ENCODE measurements around the gene YTHDF1. TPM values are rescaled to one million over a fixed set of nuclear protein-coding genes. Genes with fewer than 3 reads are reported as not detected.
"Not testable (repeated sequence)": the region's sequence is repeated elsewhere in the genome, so short reads cannot be mapped to it uniquely, and the experiment has no call there.

Gene YTHDF1
- total RNA-seq, 1 experiment from 2014 or later: 22.5 TPM

- DNase-seq (ENCODE audit: low read depth): no peak
Observed at GRCh38 chr20:63227260-63227659, 11.3 kb upstream of the YTHDF1 start.

DNA sequence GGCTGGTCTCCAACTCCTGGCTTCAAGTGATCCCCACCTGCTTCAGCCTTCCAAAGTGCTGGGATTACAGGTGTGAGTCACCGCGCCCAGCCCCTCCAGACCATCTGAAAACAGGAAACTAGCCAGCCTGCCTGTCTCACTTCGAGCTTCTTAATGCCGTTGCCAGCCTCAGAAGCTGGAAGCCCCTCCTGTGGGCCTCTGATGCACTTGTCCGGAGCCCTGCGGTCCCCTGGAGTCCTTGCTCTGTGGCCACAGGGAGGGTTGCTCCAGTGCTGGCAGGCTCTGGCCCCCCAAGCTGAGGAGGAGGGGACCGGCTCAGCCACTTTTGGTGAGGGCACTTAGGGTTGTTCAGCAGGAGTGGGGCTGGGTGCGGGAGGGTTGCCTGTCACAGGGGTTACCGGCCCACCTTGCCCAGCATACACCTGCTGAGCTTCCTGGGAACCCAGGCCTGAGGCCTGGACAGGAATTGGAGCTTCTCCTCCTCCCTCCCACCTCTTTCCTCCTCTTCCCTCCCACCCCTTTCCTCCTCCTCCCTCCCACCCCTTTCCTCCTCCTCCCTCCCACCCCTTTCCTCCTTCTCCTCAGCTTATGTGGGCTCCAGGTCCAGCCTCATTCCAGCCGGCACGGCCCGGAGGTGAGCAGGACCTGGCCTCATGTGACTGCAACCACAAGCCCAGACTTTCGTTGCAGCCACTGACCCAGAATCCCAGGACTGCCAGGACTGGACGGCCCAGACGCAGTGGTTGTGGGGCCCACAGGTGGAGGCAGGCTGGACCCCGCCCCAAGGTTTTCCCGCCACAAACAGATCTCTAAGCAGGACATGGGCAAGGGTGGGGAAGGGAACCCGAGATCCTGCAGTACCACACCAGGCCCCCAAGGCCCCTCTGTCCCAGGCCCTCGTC is 10.4 kb upstream of the YTHDF1 start:
- peak; percentile 85 for DNase-seq (ENCODE audit: low read depth)

GRCh38 chr20:63225082-63225454 is 9.1 kb upstream of the YTHDF1 start:
- no peak for DNase-seq (ENCODE audit: low read depth)

DNA sequence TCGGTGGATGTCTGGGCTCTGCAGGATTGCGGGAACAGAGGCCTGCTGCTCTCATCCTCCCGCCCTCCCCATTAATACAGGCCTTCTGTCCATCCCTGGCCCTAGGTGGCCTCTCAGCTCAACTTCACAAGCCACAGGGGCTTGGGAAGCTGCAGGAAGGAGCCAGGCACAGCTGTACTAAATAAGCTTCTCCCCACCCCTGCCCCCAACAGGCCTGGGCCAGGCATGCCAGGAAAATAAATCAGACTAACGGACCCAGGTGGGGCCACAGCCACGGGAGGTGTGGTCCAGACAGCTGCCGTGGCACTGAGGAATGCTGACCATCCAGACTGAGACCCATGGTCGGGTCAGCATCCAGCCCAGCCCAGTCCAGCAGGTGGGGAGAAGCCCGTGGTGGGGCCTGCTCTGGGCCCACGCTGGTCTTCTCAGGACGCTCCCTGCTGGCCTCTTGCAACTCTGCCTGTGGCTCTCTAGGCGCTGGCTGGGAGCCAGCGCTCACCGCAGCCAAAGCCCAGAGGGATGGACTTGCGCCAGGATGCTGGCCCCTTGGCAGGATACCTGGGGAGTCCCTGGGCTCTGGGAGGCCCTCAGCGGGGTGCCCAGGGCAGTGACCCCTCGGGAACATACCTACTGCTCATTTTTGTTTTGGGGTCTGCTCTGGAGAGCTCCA is 8.6 kb upstream of the YTHDF1 start:
- peak; percentile 85 for DNase-seq (ENCODE audit: low read depth)

GRCh38 chr20:63223826-63224207 is 7.9 kb upstream of the YTHDF1 start:
- no peak for DNase-seq (ENCODE audit: low read depth)

DNA sequence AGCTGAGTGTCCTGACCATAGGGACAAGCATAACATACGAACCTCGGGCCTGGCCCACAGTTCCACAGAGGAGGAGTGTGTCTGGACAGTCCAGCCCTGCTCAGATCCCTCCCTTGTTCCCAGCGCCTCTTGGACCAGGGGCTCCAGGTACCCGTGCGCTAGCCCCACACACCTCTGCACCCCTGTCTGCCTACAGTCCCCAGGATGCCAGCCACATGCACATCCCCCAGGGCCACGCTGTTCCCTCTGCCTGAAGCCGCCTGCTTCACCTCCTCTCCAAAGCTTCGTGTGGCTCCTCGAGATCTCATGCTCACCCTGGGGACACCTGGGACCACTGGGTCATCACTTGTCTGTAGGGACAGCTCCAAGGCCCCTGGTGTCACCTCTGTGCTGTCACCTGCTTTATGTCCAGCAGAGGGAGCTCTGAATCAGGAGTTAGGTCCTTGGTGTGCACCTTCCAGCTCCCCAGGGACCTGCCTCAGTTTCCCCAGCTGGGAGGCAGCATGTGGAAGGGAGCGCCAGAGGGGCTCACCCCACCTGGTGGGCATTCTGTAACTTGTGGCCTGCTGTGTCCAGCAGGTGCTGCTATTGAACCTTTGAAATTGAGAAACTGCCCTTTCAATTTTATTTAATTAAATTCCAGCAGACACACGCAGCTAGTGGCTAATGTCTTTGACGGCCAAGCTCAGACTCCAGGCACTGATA is 7.3 kb upstream of the YTHDF1 start:
- peak; percentile 47 for DNase-seq (ENCODE audit: low read depth)

GRCh38 chr20:63222541-63222940 is 6.6 kb upstream of the YTHDF1 start:
- no peak for DNase-seq (ENCODE audit: low read depth)

DNA sequence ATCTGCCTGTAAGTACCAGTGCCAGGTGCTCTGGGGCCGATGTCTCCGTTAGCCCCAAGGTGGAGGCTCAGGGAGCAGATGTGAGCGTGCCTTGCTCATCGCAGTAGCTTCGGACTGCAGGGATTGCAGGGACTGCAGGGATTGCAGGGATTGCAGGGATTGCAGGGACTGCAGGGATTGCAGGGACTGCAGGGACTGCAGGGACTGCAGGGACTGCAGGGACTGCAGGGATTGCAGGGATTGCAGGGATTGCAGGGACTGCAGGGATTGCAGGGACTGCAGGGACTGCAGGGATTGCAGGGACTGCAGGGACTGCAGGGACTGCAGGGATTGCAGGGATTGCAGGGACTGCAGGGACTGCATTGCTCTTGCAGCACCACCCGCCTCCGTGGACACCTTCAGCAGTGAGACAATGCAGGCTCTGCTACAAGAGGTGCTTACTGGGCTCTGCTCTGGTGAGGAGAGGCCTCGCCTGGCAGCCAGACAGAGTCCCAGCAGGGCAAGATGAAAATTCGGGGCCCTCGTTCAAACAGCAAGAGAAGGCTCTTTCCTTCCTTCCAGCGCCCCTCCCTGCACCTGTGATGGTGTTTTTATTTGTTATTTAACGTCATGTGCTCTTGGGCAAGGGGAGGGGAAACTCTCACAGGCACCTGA is 5.6 kb upstream of the YTHDF1 start:
- not testable (repeated sequence) for DNase-seq (ENCODE audit: low read depth)

DNA sequence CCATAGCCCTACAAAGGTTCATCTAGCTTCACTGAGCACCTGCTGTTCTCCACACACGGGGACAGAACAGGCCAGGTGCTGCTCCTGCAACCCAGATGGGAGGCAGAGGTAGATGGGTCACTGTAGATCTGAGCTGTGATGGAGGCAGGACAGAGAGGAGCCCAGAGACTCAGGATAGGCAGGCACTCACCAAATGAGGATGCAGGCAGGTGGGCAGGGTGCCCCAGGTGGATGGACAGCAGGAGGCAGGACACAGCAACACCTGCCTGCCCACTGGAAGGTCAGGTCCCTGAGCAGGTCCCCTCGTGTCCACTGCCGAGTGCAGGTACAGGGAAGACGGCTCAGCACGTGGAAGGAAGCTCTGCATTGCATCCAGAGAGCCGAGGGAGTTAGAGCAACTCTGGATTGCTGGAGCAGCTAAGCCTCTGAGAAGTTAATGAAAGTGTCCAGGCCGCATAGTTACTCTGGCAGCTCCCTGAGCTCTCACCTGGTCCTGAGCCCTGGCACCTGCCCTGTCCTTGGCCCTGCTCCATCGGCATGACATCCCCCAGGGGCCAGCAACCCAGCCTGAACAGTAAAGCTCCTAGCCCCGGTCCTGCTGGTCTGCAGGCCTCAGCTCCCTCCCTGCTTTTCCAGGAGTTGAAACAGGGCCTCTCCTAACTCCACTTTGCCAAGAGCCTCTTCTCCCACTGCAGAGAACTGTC is 4.9 kb upstream of the YTHDF1 start:
- no peak for DNase-seq (ENCODE audit: low read depth)

- no peak for DNase-seq (ENCODE audit: low read depth)
Observed at GRCh38 chr20:63219866-63220521, 4.1 kb upstream of the YTHDF1 start.

DNA sequence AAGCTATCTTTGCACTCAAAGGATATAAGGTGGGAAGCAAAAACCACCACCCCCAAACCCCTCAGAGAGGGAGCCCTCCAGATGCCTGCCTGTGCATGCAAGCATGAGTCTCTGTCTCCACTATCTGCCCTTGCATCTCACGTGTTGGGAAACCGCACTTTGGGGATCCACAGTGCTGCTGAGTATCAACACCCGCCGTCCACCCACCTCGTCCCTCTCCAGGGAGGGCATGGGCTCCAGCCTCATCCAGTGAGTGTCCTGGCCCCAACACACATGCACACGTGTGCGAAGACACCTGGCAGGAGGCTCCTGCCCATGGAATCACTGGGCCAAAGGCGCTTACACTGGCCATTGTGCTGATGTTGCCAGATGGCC is 3.5 kb upstream of the YTHDF1 start:
- no peak for DNase-seq (ENCODE audit: low read depth)

- no peak for DNase-seq (ENCODE audit: low read depth)
Observed at GRCh38 chr20:63218701-63219446, 2.9 kb upstream of the YTHDF1 start.

DNA sequence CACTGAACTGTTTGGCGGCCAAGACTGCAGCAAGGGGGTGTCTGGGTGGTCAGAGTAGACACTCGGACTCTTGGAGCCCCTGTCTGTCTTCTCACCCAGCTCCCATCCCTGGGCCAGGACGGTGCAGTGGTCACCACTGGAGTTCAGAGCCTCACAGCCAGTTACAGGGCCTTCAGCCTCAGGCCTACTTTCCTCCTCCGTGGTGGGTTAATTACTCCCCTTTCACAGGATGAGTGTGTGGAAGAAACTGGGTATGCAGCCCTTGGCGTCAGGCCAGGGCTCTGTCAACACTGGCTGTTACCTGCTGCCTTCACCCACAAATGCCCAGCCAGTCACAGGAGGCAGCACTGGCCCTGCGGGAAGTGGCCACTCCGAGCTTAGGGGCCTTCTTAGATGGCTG is 1.8 kb upstream of the YTHDF1 start:
- DNase-seq (ENCODE audit: low read depth): peak; percentile 40

GRCh38 chr20:63216849-63217471 is 1.0 kb upstream of the YTHDF1 start:
- DNase-seq (ENCODE audit: low read depth): no peak

- peak; percentile 46 for DNase-seq (ENCODE audit: low read depth)
Observed at GRCh38 chr20:63215101-63216040, 560 bp downstream of the YTHDF1 start.

DNA sequence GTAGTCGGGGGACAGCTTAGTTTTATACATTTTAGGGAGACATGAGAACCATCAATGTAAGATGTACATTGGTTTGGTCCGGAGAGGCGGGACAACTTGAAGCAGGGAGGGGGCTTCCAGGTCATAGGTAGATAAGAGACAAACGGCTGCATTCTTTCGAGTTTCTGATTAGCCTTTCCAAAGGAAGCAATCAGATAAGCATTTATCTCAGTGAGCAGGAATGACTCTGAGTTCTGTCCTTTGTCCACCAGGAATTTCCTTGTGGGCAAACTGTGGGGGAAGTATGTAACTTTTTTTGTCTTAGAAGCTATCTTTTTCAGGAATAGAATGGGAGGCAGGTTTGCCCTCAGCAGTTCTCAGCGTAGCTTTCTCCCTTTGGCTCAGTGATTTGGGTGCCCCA is 1.4 kb downstream of the YTHDF1 start:
- DNase-seq (ENCODE audit: low read depth): no peak

GRCh38 chr20:63212792-63213191 is 3.1 kb downstream of the YTHDF1 start:
- DNase-seq (ENCODE audit: low read depth): no peak

GRCh38 chr20:63212393-63212730 is 3.6 kb downstream of the YTHDF1 start:
- no peak for DNase-seq (ENCODE audit: low read depth)

Data from Daoy (cell line).